ENCODE measurements around the gene THRA.

The THRA gene

GRCh38 chr17:40062329-40063186 is at the start of gene THRA:
THRA (plus strand) TSS chr17:40062965; CDS start chr17:40074489, 11,524 bp downstream.
- DNase-seq = peak; percentile 71 to 77

GRCh38 chr17:40014375-40014980 is 48.3 kb upstream of the THRA start:
- DNase-seq = no peak

- DNase-seq = no peak
Measured at GRCh38 chr17:40015005-40015997, 47.5 kb upstream of the THRA start, which contains the start of gene CSF3. CSF3 (plus strand) TSS chr17:40015440; CDS start chr17:40015475, 35 bp downstream.

- no peak for DNase-seq
Measured at GRCh38 chr17:40015998-40016985, 46.5 kb upstream of the THRA start.

GRCh38 chr17:40017422-40018080 is 45.2 kb upstream of the THRA start:
- no peak for DNase-seq

- DNase-seq = no peak
Measured at GRCh38 chr17:40018211-40019121, 44.3 kb upstream of the THRA start.

GRCh38 chr17:40019140-40019991 is 43.4 kb upstream of the THRA start:
- no peak for DNase-seq

GRCh38 chr17:40020146-40020545 is 42.6 kb upstream of the THRA start:
- no peak for DNase-seq

- no peak for DNase-seq
Measured at GRCh38 chr17:40021451-40021971, 41.3 kb upstream of the THRA start.

GRCh38 chr17:40022497-40022896 is 40.3 kb upstream of the THRA start:
- no peak for DNase-seq

- DNase-seq = no peak
Measured at GRCh38 chr17:40022961-40023541, 39.7 kb upstream of the THRA start.

- DNase-seq = no peak
Measured at GRCh38 chr17:40023590-40024292, 39.0 kb upstream of the THRA start.

- DNase-seq = no peak
Measured at GRCh38 chr17:40024901-40025300, 37.9 kb upstream of the THRA start.

GRCh38 chr17:40025559-40025958 is 37.2 kb upstream of the THRA start:
- no peak for DNase-seq

- DNase-seq = peak in 1 of 2 donors; percentile 38
Measured at GRCh38 chr17:40025991-40026815, 36.6 kb upstream of the THRA start.

- DNase-seq = peak; percentile 80 to 81
Measured at GRCh38 chr17:40026816-40027613, 35.8 kb upstream of the THRA start.

Data from stimulated activated CD4-positive, alpha-beta T cell treated with anti-CD3 and anti-CD28 coated beads, Interleukin-2, amount 100 ng/mL, for 24 hours (primary cell).